HTR-8/SVneo (cell line): ENCODE results near the gene LZTFL1.
"Not testable (repeated sequence)": the region's sequence is repeated elsewhere in the genome, so short reads cannot be mapped to it uniquely, and the experiment has no call there.

Source experiments
- DNase-seq: peaks from one replicate; pipeline ENCODE4 v3.0.0; 2011; ENCODE audit warnings: low spot score, mixed read lengths; ENCODE audit not compliant: insufficient read length
- FAIRE-seq: peaks from 2 replicates; lab custom pipeline; 2011; peaks lifted over from hg19 to GRCh38; lab: Jason Lieb, UNC

The LZTFL1 gene

DNA sequence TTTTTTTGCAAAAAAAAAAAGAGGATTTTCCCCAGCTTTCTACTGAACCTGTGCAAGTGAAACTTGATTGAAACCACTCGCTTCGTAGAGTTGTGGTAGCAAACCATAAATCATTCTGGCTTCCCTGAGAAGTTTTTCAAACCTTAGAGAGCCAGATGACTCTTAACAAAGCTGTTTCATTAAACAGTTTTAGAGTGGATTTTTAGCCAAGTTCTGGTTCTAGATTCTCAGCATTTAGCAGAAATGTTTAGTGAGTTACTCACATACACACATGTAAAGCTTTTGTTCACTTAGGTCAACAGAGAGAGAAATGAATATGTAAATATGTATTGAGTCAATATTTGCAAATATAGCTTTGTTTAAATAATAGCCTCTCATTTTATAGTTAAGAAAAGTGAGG is 26.3 kb upstream of the LZTFL1 start:
- no peak for DNase-seq
- no peak for FAIRE-seq

DNA sequence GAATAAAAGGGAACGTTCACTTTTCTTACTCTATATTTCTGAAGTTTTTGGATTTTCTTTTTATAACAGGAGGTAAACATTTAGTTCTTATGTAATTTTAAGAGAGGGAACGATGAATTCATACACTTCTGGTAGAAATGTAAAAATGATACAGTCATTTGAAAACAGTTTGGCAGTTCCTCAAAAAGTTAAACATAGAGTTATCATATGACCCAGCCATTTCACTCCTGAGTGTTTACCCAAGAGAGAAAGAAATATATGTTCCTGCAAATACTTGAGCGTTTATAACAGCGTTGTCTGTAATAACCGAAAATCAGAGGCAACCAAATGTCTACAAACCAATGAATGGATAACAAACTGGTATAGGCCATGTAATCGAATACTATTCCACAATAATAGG is 23.6 kb upstream of the LZTFL1 start:
- DNase-seq: no peak
- FAIRE-seq: no peak

DNA sequence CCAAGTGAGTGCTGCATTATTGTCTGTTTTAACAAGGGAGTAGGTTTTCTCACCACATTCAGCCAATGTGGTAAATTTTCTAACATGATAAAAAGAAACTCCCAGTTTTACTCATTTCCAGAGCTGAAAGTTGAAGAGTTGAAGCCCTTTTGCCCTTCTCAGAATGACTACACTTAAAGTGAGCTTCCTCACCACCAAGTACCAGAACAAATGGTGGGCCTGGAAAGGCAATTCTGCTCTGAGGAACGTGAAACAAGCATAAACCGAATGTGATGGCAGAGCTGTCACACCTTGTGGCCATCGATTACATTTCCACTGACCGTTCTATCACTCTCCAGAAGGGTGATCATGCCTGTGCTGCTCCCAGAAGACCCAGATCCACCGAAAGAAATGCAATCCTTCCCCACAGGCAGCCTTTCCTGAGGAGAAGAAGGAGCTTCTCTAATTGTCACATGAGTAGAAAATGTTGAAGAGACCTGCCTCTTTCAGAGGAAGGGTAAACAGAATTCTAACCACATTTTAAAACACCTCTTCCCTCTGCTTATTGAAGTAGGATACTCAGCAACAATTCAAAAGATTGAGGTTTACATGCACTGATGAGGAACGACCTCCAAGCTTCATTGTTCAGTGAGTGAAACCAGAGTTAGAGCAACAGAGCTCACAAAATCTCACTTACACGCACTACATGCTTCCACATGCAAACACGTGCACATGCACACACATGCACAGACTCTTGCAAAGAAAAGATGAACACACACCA is 23.0 kb upstream of the LZTFL1 start:
- DNase-seq (no peak), FAIRE-seq (no peak)

GRCh38 chr3:45861043-45861719 is 19.3 kb upstream of the LZTFL1 start:
- DNase-seq (no peak), FAIRE-seq (peak; percentile 44)

DNA sequence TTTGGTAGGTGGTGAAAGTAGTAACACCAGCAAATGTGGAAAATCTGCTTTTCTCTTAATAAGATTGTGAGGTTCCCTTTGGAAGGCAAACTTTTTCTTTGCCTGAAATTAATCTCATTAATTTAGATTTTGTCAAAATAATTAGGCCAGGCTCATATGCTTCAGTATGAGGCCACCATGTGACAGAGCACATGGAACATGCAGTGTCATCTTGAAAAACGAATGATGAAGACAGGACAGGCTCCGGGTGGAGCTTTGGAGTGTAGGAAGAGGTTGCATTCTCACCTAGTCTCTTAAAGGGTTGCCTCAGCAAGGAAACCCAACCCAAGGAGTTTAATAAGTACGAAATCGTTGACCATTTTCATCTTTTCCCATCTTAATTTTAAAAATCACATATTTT is 18.6 kb upstream of the LZTFL1 start:
- FAIRE-seq: no peak
- no peak for DNase-seq

DNA sequence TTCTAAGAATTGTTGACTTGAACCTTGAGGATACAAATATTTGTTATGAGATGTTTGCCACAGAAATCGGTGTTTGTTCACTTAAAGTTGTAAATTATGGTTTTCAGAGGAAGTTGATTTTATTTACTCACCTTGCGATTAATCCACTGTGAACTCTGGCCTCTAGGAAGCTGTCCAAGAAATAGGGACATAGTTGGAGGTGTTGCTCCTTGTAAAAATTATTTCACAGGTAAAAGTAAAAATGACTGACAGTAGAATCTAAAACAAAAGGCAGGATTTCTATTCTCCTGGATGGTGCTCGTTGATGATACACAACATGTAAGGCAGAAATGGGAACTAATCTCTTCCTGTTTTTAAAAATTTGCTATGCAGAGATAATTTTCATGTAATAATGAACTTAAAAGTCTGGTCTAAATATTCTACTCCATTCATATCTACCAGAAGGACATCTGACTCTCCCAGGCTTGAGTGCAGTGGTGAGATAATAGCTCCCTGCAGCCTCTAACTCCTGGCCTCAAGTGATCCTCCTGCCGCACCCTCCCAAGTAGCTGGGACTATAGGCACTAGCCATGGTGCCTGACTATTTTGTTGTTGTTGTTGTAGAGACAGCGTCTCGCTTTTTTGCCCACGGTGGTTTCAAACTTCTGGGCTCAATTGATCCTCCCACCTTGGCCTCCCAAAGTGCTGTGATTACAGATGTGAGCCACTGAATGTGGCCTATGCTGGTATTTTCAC is 17.1 kb upstream of the LZTFL1 start:
- DNase-seq (no peak), FAIRE-seq (no peak)

DNA sequence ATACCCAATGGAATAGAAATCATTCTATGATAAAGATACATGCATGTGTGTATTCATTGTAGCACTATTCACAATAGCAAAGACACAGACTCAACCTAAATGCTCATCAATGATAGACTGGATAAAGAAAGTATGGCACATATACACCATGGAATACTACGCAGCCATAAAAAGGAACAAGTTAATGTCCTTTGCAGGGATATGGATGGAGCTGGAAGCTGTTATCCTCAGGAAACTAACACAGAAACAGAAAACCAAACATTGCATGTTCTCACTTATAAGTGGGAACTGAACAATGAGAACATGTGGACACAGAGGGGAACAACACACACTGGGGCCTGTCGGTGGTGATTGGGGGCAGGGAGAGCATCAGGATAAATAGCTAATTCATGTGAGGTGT is 15.1 kb upstream of the LZTFL1 start:
- FAIRE-seq, DNase-seq: not testable (repeated sequence)

DNA sequence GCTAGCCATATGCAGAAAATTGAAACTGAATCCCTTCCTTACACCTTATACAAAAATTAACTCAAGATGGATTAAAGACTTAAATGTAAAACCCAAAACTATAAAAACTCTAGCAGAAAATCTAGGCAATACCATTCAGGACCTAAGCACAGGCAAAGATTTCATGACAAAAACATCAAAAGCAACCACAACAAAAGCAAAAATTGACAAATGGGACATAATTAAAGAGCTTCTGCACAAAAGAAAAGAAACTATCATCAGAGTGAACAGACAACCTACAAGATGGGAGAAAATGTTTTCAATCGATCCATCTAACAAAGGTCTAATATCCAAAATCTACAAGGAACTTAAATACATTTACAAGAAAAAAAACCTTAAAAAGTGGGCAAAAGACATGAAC is 14.4 kb upstream of the LZTFL1 start:
- FAIRE-seq, DNase-seq: not testable (repeated sequence)

- FAIRE-seq (no peak), DNase-seq (no peak)
Measured at GRCh38 chr3:45852828-45853227, 10.9 kb upstream of the LZTFL1 start.

- FAIRE-seq: no peak
- no peak for DNase-seq
Measured at GRCh38 chr3:45848392-45848791, 6.5 kb upstream of the LZTFL1 start.

DNA sequence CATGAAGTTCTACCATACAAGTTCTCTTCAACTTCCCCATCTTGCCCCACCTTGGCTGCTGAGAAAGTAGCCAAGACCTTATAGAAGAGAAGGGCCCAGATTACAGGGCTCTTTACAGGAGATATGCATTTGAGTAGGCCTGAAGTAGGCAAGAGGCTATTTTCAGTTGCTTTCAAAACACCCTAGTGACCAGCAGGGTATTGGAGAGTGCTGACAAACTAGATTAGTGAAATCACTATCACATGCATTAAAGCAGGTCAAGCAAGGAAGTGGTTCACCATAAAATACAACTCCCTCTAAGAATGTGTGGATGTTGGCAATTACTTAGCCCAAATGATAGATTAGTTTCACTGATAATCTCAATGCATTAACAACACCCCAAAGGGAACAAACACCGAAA is 2.7 kb upstream of the LZTFL1 start:
- DNase-seq: no peak
- no peak for FAIRE-seq

DNA sequence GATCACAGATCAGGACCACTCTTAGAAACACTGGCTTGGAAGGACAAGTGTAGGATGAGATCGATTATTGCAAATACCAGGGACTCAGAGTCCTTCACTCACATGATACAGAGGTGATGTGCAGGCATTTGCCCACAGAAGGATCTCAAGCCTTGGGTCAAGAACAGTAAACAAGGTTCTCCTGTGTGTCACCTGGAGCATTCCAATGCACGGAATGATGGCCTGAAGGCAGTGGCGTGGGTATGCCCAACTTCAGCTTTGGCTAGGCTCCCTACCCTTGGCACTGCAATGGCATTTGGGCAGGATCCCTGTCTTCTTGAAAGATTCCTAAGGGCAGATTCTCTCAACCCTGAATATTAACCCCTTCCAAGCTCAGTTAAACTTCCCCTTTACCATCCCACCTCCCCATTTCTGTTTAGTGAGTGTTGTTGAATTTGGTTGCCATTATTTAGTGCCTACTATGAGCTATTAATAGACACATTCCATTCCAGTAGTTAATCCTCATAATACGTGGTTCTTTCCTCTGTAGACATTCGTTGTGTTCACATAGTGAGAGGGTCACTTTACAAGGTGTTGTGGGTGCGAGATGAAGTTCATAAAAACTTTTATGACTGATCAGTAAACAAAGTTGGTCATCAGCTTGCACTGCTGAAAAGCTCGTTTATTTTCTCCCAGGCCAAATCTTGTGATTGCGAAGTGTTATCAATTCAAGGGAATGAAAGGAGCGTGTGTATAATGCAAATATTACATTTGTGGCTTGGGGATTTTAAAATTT is 1.1 kb upstream of the LZTFL1 start:
- no peak for FAIRE-seq
- DNase-seq: no peak

DNA sequence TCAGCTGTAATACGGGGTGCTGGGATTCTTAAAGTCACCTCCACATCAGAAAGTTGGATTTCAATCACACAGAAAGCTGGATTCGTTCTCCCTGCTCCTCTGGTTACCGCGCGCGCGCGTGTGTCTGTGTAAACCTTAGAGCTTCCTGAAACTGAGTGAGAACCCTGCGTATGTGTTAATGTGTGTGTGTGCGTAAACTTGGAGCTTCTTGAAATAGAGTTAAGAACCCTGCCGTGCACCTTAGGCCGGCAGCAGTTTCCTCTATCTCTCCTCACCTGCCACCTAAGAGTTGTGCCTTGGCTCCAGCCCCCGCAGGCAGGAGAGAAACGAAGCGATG is 531 bp downstream of the LZTFL1 start:
- DNase-seq: no peak
- FAIRE-seq: no peak

GRCh38 chr3:45838466-45838865 is 3.5 kb downstream of the LZTFL1 start:
- FAIRE-seq: no peak
- no peak for DNase-seq

DNA sequence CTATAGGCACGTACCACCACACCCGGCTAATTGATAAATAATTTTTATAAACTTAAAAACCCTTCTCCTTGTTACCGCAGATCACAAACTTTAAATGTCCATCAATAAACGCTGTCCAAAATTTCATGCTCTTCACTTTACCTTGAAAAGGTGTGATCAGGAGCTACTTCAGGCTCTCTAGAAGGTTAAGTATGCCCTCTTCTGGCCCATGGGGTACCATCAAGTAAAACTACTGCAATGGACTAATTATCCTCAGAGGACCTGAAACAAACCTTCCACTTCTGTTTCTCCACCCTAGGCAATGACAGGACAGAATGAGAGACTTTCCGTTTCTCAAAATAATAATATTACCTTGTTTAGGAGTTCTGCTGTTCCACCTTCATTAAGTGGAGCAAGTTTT is 9.2 kb downstream of the LZTFL1 start:
- DNase-seq: peak; percentile 3
- FAIRE-seq: no peak

GRCh38 chr3:45830121-45830520 is 11.8 kb downstream of the LZTFL1 start:
- no peak for FAIRE-seq
- no peak for DNase-seq

DNA sequence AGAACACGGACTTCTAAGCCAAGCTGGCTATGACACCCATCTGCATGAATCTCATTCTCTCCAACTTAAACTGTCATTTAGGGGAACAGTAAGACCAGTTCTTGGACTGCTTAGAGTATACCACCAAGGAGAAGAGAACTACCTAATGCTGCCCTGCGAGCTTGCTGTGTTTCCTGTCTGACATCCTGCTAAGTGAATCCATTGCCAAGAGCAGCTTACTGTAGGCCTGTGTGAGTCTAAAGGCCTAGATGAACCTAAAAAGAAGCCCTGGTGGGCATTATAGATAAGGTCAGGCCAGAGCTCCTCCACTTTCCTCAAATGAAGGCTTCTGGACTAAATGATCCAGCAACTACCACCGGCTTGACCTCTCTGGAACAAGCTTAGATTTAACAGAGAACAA is 15.0 kb downstream of the LZTFL1 start:
- FAIRE-seq (no peak), DNase-seq (no peak)

GRCh38 chr3:45826321-45826720 is 15.6 kb downstream of the LZTFL1 start:
- FAIRE-seq (no peak), DNase-seq (no peak)

DNA sequence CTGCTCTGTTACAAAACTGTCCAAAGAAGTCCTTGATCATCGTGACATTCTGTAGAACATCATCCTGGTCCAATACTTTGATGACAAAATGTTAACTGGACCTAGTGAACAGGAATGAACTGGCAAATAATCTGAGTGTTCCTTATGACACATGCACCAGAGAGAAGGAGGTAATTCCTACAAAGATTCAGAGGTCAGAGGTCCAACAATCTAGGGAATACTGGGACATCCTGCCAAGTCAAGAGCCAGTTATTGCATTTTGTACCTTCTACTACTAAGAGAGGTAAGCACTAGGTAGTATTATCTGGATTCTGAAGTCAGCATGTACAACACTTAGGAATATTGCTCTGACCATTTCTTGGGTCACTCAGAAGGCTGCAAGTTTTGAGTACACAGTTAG is 20.8 kb downstream of the LZTFL1 start:
- no peak for FAIRE-seq
- no peak for DNase-seq

DNA sequence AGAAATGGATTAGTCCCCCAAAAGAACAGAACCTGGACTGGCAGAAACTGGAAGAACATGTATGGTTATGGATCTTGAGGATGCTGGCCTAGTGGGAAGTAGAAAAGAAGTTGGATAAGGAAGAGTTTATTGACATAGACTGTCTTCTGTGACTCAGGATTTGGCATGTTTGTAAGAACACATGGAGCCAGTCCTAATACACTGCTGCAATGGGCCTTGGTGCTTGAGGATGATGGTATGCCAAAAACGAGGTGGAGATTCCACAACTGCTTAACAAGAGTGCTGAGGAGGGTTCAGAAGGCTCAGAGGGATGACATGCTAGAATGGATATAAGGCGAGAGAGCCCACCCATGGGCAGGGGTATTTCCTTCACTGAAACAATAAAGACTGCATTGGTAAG is 22.4 kb downstream of the LZTFL1 start:
- DNase-seq: no peak
- no peak for FAIRE-seq
